GM19455 (cell line): ENCODE results near the gene ZNF622.
"Not testable (repeated sequence)": the region's sequence is repeated elsewhere in the genome, so short reads cannot be mapped to it uniquely, and the experiment has no call there.

Experiments
- ATAC-seq: cut with Tn5 transposase; IDR thresholded peaks from one replicate; pipeline ENCODE4 v1.9.1; 2021; ENCODE audit not compliant: unreplicated experiment

ZNF622 gene

GRCh38 chr5:16436065-16436682, 29.4 kb downstream of the ZNF622 start:
- ATAC-seq: not testable (repeated sequence)

- ATAC-seq: no peak
Observed at GRCh38 chr5:16431490-16431889, 34.1 kb downstream of the ZNF622 start.

GRCh38 chr5:16430349-16431089, 35.1 kb downstream of the ZNF622 start:
- no peak for ATAC-seq

DNA sequence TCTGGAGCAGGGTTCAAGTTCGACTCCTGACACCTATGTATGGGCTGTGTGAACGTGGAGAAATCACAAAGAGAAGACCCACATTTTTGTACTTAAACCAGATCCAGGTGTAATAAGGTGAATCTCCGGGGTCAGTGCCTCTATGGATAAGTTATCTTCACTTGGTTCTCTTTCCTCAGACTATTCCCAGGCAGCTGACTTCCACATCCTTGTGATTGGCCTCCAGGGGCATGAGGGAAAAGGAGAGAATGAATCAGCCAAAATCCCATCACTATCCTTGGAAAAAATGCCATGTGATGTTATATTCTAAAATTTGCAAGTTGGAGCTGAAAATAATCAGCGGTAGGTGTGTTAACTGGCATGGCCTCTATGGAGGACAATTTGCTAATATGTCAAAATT, 37.2 kb downstream of the ZNF622 start:
- no peak for ATAC-seq

GRCh38 chr5:16427587-16427986, 38.0 kb downstream of the ZNF622 start:
- no peak for ATAC-seq

DNA sequence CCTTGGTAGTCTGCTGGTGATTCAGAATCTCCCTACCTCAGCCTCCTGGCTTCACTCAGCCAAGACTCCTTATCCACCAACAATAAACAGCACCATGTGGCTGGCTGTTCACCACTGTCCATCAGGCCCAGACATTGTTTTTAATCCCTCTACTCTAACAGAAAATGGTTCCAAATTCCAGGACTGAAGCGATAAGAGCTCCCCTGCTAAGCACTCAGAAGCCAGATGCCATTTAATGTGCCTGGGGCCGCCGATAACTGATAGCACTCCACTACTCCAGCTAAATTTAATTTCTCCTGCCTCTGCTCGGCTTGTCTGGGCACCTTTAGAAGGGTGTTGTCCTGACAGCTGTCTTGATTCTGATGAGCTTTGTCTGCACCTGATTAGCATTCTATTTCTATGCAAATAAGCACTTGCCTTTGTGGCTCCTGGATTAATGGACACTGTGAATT, 47.1 kb downstream of the ZNF622 start:
- no peak for ATAC-seq

- ATAC-seq: no peak
Observed at GRCh38 chr5:16417398-16418074, 48.1 kb downstream of the ZNF622 start.

DNA sequence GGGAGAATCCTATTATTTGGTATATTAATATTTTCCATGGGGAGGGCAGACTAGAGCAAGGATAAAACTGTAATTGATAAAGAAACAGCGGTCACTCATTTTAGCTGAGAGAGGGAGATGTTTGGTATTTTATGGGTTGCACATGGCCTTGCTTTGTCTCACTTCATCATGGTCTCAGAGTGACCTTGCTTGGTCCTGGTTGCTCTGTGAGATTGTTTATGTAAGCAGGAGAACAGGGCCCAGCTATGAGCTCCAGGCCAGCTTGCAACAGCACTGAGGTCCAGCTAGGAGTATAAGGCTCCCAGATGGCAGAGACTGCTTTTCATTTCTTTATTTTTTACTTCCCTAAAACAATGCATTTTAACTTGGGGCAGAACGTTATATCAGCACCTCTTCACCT, 50.7 kb downstream of the ZNF622 start:
- no peak for ATAC-seq

DNA sequence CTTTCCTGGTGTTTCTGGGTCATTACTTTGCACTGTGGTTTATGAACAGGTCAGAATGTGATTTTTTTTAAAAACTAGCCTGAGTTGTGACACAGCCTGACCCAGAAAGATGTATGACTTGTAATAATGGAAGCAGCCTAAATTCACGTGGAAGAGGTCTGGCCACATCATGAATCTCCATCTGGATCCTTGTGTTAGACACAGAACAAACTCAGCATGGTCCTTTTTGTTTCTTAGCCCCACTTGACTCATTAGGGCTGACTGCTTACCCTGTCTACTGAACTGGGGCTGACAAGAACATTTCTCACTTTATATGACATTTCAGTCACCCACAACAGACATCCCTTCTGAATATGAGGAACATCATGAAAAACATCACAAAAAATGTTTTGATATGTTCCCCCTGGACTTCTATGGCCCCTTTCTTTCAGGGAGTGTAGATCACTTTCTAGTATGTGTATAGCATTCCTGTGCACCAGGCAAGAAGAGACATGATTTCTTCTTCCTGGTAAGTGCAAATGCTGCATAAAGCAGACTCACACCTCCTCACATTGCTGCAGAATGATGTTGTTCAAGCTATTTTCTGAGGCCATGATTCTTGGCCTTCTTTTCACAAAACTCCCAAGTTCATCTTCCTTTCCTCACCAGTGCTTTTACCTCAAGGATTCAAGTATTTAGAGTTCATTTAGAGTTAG, 52.3 kb downstream of the ZNF622 start:
- ATAC-seq: no peak

DNA sequence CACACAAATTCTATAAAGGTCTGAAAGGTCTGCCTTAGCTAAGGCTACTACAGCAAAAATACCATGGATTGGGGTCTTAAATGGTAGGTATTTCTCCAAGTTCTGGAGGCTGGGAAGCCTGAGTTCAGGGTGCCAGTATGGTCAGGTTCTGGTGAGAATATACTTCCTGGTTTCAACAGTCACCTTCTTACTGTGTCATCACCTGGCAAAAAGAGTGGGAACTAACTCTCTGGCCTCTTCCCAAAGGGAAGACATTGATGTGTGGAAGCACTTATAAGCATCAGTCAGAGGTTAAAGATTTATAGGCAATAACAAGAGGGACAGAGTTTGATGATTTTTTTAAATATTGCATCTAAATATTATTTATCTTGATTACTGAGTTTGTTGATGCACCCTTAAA, 53.0 kb downstream of the ZNF622 start:
- ATAC-seq: no peak

- no peak for ATAC-seq
Observed at GRCh38 chr5:16411741-16412455, 53.7 kb downstream of the ZNF622 start.

DNA sequence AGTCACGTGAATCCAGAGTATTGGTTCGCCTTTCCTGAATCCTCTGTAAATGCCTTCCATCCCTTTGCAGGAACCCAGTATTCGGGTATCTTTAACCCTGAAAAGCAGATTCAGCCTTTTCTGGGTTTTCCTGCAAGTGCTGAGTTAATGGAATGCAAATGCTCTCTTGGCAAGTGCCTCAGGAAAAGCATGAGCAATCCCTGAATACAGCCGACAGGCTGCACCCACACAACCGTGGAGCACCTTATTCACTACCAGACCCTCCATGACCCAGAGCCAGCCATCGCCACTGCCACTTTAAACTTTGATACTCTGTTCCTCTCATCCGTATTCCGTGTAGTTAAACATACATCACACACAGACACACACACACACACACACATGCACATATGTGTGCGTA, 54.4 kb downstream of the ZNF622 start:
- no peak for ATAC-seq

DNA sequence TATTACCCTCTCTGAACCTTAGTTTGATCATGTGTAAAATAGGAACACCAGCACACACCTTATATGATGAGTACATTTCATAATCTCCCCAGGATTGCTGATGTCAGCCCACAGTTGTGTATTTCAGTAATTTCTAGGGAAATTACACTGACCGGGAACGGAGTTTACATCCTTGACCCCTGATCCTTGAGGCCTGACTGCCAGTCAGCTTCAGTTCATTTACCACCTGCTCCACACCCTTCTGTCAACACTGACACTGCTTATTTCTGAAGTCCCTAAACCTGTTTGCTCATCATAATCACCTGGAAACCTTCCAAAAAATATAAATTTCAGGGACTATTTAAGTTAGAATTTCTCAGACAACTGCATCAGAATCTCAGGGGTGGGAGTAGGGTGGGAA, 55.3 kb downstream of the ZNF622 start:
- ATAC-seq: no peak

- no peak for ATAC-seq
Observed at GRCh38 chr5:16406630-16407029, 59.0 kb downstream of the ZNF622 start.

DNA sequence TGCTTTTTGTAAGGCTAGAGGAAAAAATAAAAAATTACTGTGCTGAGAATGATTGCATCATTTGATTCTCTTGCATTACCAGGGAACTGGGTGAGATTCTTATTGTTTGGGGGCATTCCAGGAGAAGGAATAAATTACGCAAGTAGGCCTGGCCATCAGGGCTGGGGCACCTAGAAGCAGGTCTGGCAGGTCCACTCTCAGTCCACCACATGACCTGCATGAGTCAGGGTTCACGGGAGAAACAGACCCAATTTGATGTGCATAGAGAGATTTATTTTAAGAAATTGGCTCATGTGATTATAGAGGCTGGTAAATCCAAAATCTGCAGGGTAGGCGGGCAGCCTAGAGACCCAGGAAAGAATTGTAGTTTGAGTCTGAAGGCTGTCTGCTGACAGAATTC, 59.6 kb downstream of the ZNF622 start:
- no peak for ATAC-seq
